Measurements from ENCODE around the gene FBXO10.

FBXO10 gene

GRCh38 chr9:37555786-37556185 is 20.4 kb downstream of the FBXO10 start:
- Histone ChIP-seq H3K27me3 (ENCODE audit: insufficient read depth, poor library complexity, severe bottlenecking) (no peaks in the 10 kb centered on the region), H3K36me3 (ENCODE audit: low read depth) (no peaks in the 10 kb centered on the region), H3K4me1 (ENCODE audit: insufficient read depth, poor library complexity, severe bottlenecking) (no peaks in the 10 kb centered on the region), H3K9me3 (ENCODE audit: severe bottlenecking) (no peaks in the 10 kb centered on the region), H3K27ac (ENCODE audit: poor library complexity, severe bottlenecking) (no peak overlapping the region), H3K4me3 (ENCODE audit: severe bottlenecking) (no peak overlapping the region)
- ATAC-seq (ENCODE audit: low read depth) = no peak
- DNase-seq (ENCODE audit: low spot score) = no peak
- TF ChIP-seq, protein P1, sequence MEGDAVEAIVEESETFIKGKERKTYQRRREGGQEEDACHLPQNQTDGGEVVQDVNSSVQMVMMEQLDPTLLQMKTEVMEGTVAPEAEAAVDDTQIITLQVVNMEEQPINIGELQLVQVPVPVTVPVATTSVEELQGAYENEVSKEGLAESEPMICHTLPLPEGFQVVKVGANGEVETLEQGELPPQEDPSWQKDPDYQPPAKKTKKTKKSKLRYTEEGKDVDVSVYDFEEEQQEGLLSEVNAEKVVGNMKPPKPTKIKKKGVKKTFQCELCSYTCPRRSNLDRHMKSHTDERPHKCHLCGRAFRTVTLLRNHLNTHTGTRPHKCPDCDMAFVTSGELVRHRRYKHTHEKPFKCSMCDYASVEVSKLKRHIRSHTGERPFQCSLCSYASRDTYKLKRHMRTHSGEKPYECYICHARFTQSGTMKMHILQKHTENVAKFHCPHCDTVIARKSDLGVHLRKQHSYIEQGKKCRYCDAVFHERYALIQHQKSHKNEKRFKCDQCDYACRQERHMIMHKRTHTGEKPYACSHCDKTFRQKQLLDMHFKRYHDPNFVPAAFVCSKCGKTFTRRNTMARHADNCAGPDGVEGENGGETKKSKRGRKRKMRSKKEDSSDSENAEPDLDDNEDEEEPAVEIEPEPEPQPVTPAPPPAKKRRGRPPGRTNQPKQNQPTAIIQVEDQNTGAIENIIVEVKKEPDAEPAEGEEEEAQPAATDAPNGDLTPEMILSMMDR (IDR thresholded peaks at IDR 0.05; ENCODE audit: poor library complexity, severe bottlenecking) = no peak

GRCh38 chr9:37554318-37554717 is 21.9 kb downstream of the FBXO10 start:
- Histone ChIP-seq H3K27me3 (ENCODE audit: insufficient read depth, poor library complexity, severe bottlenecking) (no peaks in the 10 kb centered on the region), H3K9me3 (ENCODE audit: severe bottlenecking) (no peaks in the 10 kb centered on the region), H3K4me3 (ENCODE audit: severe bottlenecking) (no peak overlapping the region), H3K36me3 (ENCODE audit: low read depth) (no peaks in the 10 kb centered on the region), H3K27ac (ENCODE audit: poor library complexity, severe bottlenecking) (no peak overlapping the region), H3K4me1 (ENCODE audit: insufficient read depth, poor library complexity, severe bottlenecking) (no peaks in the 10 kb centered on the region)
- TF ChIP-seq, protein P1 (IDR thresholded peaks at IDR 0.05; ENCODE audit: poor library complexity, severe bottlenecking) = no peak
- ATAC-seq (ENCODE audit: low read depth) (no peak), DNase-seq (ENCODE audit: low spot score) (no peak)

DNA sequence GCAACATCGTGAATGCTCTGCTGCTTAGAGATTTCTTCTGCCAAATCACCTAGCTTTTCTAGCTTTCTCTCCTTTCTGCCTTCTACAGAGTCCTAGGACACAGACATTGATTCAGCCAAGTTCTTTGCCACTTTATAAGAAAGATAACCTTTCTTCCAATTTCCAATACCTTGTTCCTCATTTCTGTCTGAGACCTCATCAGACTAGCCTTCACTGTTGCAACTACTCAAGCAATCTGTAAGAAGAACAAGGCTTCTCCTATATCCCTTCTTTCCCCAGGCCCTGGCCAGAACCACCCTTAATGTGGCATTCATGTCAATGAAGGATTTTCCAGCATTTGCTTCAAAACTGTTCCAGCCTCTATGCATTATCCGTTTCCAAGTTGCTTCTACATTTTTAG is 24.3 kb downstream of the FBXO10 start:
- H3K27me3 ChIP-seq (ENCODE audit: insufficient read depth, poor library complexity, severe bottlenecking) = no peaks in the 10 kb centered on the region
- no peaks in the 10 kb centered on the region for H3K36me3 ChIP-seq (ENCODE audit: low read depth)
- H3K27ac ChIP-seq (ENCODE audit: poor library complexity, severe bottlenecking) = no peak overlapping the region
- H3K9me3 ChIP-seq (ENCODE audit: severe bottlenecking) = no peaks in the 10 kb centered on the region
- H3K4me3 ChIP-seq (ENCODE audit: severe bottlenecking) = no peak overlapping the region
- TF ChIP-seq, protein P1 (IDR thresholded peaks at IDR 0.05; ENCODE audit: poor library complexity, severe bottlenecking) = no peak
- no peak for DNase-seq (ENCODE audit: low spot score)
- no peak for ATAC-seq (ENCODE audit: low read depth)
- no peaks in the 10 kb centered on the region for H3K4me1 ChIP-seq (ENCODE audit: insufficient read depth, poor library complexity, severe bottlenecking)

GRCh38 chr9:37551468-37551867 is 24.7 kb downstream of the FBXO10 start:
- no peak overlapping the region for H3K4me3 ChIP-seq (ENCODE audit: severe bottlenecking)
- H3K4me1 ChIP-seq (ENCODE audit: insufficient read depth, poor library complexity, severe bottlenecking) = no peaks in the 10 kb centered on the region
- ATAC-seq (ENCODE audit: low read depth) (no peak), DNase-seq (ENCODE audit: low spot score) (no peak)
- H3K27ac ChIP-seq (ENCODE audit: poor library complexity, severe bottlenecking) = no peak overlapping the region
- H3K27me3 ChIP-seq (ENCODE audit: insufficient read depth, poor library complexity, severe bottlenecking) = no peaks in the 10 kb centered on the region
- TF ChIP-seq, protein P1 (IDR thresholded peaks at IDR 0.05; ENCODE audit: poor library complexity, severe bottlenecking) = no peak
- no peaks in the 10 kb centered on the region for H3K36me3 ChIP-seq (ENCODE audit: low read depth)
- no peaks in the 10 kb centered on the region for H3K9me3 ChIP-seq (ENCODE audit: severe bottlenecking)

DNA sequence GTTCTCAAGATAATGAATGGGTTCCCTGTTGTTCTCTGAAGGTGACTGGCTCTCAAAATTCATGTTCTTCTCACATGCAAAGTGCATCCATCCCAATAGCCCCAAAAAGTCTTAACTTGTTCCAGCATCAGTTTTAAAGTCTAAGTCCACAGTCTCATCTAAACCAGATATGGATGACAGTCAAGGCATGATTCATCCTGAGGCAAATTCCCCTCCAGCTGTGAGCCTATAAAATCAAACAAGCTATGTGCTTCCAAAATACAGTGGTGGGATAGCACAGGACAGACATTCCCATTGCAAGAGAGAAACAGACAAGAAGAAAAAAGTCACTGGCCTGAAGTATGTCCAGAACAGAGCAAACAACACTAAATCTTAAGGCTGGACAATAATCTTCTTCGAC is 25.4 kb downstream of the FBXO10 start:
- Histone ChIP-seq H3K36me3 (ENCODE audit: low read depth) (no peaks in the 10 kb centered on the region), H3K27ac (ENCODE audit: poor library complexity, severe bottlenecking) (no peak overlapping the region), H3K4me3 (ENCODE audit: severe bottlenecking) (no peak overlapping the region), H3K27me3 (ENCODE audit: insufficient read depth, poor library complexity, severe bottlenecking) (no peaks in the 10 kb centered on the region), H3K4me1 (ENCODE audit: insufficient read depth, poor library complexity, severe bottlenecking) (no peaks in the 10 kb centered on the region), H3K9me3 (ENCODE audit: severe bottlenecking) (no peaks in the 10 kb centered on the region)
- no peak for ATAC-seq (ENCODE audit: low read depth)
- TF ChIP-seq, protein P1 (IDR thresholded peaks at IDR 0.05; ENCODE audit: poor library complexity, severe bottlenecking) = no peak
- DNase-seq (ENCODE audit: low spot score) = no peak
